SK-N-MC (cell line): Measurements from ENCODE around the gene ZNRF3.

Experiments used
- EZH2 ChIP-seq: fragments of 200-600 bp; sonication (generic); IDR thresholded peaks from one replicate; pipeline ENCODE4 v1.6.1; 2017; ENCODE audit warnings: antibody characterized with exemption
- FOXP2 ChIP-seq: optimal IDR thresholded peaks from 2 replicates; pipeline ENCODE3; 2011; ENCODE audit warnings: mild to moderate bottlenecking, moderate library complexity; ENCODE audit not compliant: insufficient read depth; ENCODE audit errors: extremely low read length, control extremely low read depth
- POLR2AphosphoS5 ChIP-seq: IDR thresholded peaks from 2 replicates; pipeline ENCODE4 v1.6.1; 2012; ENCODE audit warnings: mild to moderate bottlenecking, low read depth, low read length, borderline replicate concordance

GRCh38 chr22:29030016-29030617 lies 146.7 kb downstream of the ZNRF3 start:
- TF ChIP-seq EZH2 (no peak), POLR2AphosphoS5 (no peak), FOXP2 (no peak)
